GM19463 (cell line): ENCODE measurements around the gene BRSK2.

Experiments used
- ATAC-seq: cut with Tn5 transposase; IDR thresholded peaks from one replicate; pipeline ENCODE4 v1.9.1; 2021; ENCODE audit warnings: mild to moderate bottlenecking, moderate library complexity; ENCODE audit not compliant: unreplicated experiment

The BRSK2 gene

GRCh38 chr11:1448882-1449281, 59.1 kb downstream of the BRSK2 start:
- no peak for ATAC-seq

GRCh38 chr11:1449490-1450243, 59.9 kb downstream of the BRSK2 start:
- no peak for ATAC-seq

- no peak for ATAC-seq
These were observed 60.7 kb downstream of the BRSK2 start for GRCh38 chr11:1450344-1450875.

GRCh38 chr11:1450949-1451710, 61.4 kb downstream of the BRSK2 start:
- ATAC-seq, result no peak

GRCh38 chr11:1451781-1452470, 62.2 kb downstream of the BRSK2 start:
- ATAC-seq, result no peak

- no peak for ATAC-seq
These were observed 63.0 kb downstream of the BRSK2 start for GRCh38 chr11:1452744-1453143.

GRCh38 chr11:1453611-1454034, 63.9 kb downstream of the BRSK2 start:
- no peak for ATAC-seq

GRCh38 chr11:1454576-1454975, 64.8 kb downstream of the BRSK2 start:
- no peak for ATAC-seq

GRCh38 chr11:1455032-1455762, 65.5 kb downstream of the BRSK2 start:
- ATAC-seq, result no peak

GRCh38 chr11:1455763-1456060, 66.0 kb downstream of the BRSK2 start:
- ATAC-seq, result no peak

GRCh38 chr11:1456176-1456575, 66.4 kb downstream of the BRSK2 start:
- ATAC-seq, result no peak

- ATAC-seq, result no peak
These were observed 67.0 kb downstream of the BRSK2 start for GRCh38 chr11:1456596-1457325.

GRCh38 chr11:1457326-1457680, 67.6 kb downstream of the BRSK2 start:
- no peak for ATAC-seq

- no peak for ATAC-seq
These were observed 68.1 kb downstream of the BRSK2 start for GRCh38 chr11:1457856-1458255.

GRCh38 chr11:1458340-1459218, 68.8 kb downstream of the BRSK2 start:
- no peak for ATAC-seq

- ATAC-seq, result no peak
These were observed 69.5 kb downstream of the BRSK2 start for GRCh38 chr11:1459219-1459575.

GRCh38 chr11:1459764-1460395, 70.1 kb downstream of the BRSK2 start:
- no peak for ATAC-seq

GRCh38 chr11:1460396-1460985, 70.8 kb downstream of the BRSK2 start:
- no peak for ATAC-seq
